ENCODE data around the gene C1QTNF8.

Gene C1QTNF8

DNA sequence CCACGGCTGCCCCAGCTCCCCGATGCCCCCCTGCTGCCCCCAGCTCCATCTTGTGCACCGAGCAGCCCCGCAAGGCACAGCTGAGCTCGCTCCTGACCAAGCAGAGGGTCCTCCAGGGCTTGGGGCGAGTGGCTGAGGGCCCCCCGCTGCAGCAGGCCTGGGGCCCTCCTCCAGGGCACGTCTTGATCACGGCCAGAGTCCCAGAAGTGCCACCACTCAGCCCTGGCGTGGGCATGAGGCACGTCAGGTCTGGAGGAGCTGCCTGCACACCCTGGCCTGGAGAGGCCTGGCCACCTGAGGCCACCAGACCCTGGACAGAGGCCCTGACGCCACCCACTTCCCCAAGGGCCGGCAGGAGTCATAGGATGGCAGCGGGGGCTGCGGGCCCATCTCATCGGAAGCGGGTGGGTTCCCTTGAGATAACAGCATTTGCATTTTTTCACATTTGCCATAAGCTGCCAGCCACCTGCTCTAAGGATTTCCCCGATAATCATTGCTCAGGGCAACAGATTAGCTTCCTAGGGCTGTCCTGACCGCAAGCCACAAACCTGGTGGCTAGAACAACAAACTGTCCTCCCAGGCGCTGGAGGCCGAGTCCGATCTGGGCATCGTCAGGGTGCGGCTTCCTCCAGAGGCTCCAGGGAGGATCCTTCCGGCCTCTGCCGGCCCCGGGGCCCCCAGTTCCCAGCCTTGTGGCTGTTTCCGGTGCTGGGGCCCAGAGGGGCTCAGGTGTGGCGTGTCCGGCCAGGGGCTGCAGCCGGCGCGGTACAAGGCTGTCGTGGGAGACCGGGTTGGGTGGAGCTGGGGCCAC lies 23.9 kb upstream of the C1QTNF8 start:
- Histone ChIP-seq H3K4me3 (ENCODE audit: extremely low read depth, insufficient read depth, low read length, poor library complexity, severe bottlenecking) (no peak overlapping the region), H3K4me1 (ENCODE audit: control insufficient read depth, insufficient read depth, low read length, poor library complexity, severe bottlenecking) (peaks cover 4% of the 10 kb centered on the region), H3K36me3 (ENCODE audit: control insufficient read depth, insufficient read depth, low read length) (no peaks in the 10 kb centered on the region), H3K9me3 (ENCODE audit: control insufficient read depth, low read length) (no peaks in the 10 kb centered on the region), H3K27ac (ENCODE audit: low read depth, low read length, severe bottlenecking) (no peak overlapping the region)
- WGBS, 2 experiments (ENCODE audit: insufficient coverage in 2 of 2), result 93 to 95% methylated on average over 33 to 34 of the region's 35 CpGs

GRCh38 chr16:1119129-1119528 lies 23.1 kb upstream of the C1QTNF8 start:
- H3K4me1 ChIP-seq (ENCODE audit: control insufficient read depth, insufficient read depth, low read length, poor library complexity, severe bottlenecking), result peaks cover 4% of the 10 kb centered on the region
- no peaks in the 10 kb centered on the region for H3K9me3 ChIP-seq (ENCODE audit: control insufficient read depth, low read length)
- no peaks in the 10 kb centered on the region for H3K36me3 ChIP-seq (ENCODE audit: control insufficient read depth, insufficient read depth, low read length)
- H3K4me3 ChIP-seq (ENCODE audit: extremely low read depth, insufficient read depth, low read length, poor library complexity, severe bottlenecking), result no peak overlapping the region
- WGBS, 2 experiments (ENCODE audit: insufficient coverage in 2 of 2), result 92 to 95% methylated on average over 12 to 16 of the region's 19 CpGs
- no peak overlapping the region for H3K27ac ChIP-seq (ENCODE audit: low read depth, low read length, severe bottlenecking)

- 89 to 97% methylated on average over 11 to 19 of the region's 19 CpGs for WGBS, 2 experiments (ENCODE audit: insufficient coverage in 2 of 2)
- Histone ChIP-seq H3K4me1 (ENCODE audit: control insufficient read depth, insufficient read depth, low read length, poor library complexity, severe bottlenecking) (peaks cover 4% of the 10 kb centered on the region), H3K27ac (ENCODE audit: low read depth, low read length, severe bottlenecking) (no peak overlapping the region), H3K36me3 (ENCODE audit: control insufficient read depth, insufficient read depth, low read length) (no peaks in the 10 kb centered on the region), H3K4me3 (ENCODE audit: extremely low read depth, insufficient read depth, low read length, poor library complexity, severe bottlenecking) (no peak overlapping the region), H3K9me3 (ENCODE audit: control insufficient read depth, low read length) (no peaks in the 10 kb centered on the region)
Observed at GRCh38 chr16:1117926-1118325, 21.9 kb upstream of the C1QTNF8 start.

DNA sequence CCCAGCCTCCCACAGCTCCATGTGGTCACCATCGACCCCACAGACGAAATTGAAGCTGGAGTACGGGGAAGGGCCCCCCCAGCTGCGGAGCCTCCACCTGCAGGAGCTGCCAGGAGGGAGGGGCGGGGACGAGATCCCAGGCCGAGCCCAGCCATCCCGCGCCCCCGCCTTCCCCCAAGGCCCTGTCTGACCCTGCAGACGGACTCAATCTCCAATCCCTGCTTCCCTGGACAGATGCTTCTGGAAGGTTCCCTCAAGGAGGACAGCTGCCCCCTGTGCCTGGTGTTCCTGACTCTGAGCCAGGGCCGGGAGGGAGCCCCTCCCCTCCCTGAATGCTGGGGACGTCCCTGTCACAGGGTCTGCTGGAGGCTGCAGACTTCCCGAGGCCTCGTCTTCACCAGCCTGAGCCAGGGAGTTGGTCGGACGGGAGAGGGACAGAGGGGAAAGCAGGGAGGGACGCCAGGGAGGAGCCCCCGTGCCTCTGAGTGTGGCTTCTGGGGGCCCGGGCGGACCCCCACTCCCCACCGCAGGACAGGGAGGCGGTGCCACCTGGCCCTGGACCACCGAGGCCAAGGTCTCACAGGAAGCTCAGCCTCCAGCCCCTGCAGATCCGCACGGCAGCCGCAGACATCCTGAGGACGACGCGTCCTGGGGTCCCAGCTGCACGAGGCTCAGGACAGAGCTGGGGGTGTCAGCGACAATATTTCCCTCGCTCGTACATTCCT lies 21.3 kb upstream of the C1QTNF8 start:
- 87 to 88% methylated on average over 28 to 31 of the region's 34 CpGs for WGBS, 2 experiments (ENCODE audit: insufficient coverage in 2 of 2)
- H3K36me3 ChIP-seq (ENCODE audit: control insufficient read depth, insufficient read depth, low read length), result no peaks in the 10 kb centered on the region
- peaks cover 4% of the 10 kb centered on the region for H3K4me1 ChIP-seq (ENCODE audit: control insufficient read depth, insufficient read depth, low read length, poor library complexity, severe bottlenecking)
- H3K4me3 ChIP-seq (ENCODE audit: extremely low read depth, insufficient read depth, low read length, poor library complexity, severe bottlenecking), result no peak overlapping the region
- no peak overlapping the region for H3K27ac ChIP-seq (ENCODE audit: low read depth, low read length, severe bottlenecking)
- no peaks in the 10 kb centered on the region for H3K9me3 ChIP-seq (ENCODE audit: control insufficient read depth, low read length)

DNA sequence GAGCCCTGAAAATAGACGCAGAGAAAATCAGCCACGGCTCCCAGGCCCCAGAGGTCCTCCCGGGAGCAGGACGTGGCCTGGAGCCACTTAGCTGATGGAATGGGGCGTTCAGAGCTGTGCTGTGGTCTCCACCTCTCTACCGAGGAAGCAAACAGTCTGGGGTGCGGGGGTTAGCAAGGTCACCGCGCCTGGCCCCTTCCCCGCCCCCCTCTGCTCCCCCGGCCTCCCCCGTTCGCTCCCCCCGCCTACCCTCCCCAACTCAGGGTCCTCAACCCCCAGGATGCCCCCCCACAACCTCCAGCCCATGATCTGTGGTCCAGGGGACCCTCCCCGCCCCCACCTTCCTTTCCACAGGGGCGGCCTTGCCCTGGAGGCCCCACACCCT lies 20.6 kb upstream of the C1QTNF8 start:
- H3K4me3 ChIP-seq (ENCODE audit: extremely low read depth, insufficient read depth, low read length, poor library complexity, severe bottlenecking), result no peak overlapping the region
- H3K36me3 ChIP-seq (ENCODE audit: control insufficient read depth, insufficient read depth, low read length), result no peaks in the 10 kb centered on the region
- no peaks in the 10 kb centered on the region for H3K4me1 ChIP-seq (ENCODE audit: control insufficient read depth, insufficient read depth, low read length, poor library complexity, severe bottlenecking)
- no peaks in the 10 kb centered on the region for H3K9me3 ChIP-seq (ENCODE audit: control insufficient read depth, low read length)
- no peak overlapping the region for H3K27ac ChIP-seq (ENCODE audit: low read depth, low read length, severe bottlenecking)
- 88 to 92% methylated on average over 5 to 6 of the region's 16 CpGs for WGBS, 2 experiments (ENCODE audit: insufficient coverage in 2 of 2)

DNA sequence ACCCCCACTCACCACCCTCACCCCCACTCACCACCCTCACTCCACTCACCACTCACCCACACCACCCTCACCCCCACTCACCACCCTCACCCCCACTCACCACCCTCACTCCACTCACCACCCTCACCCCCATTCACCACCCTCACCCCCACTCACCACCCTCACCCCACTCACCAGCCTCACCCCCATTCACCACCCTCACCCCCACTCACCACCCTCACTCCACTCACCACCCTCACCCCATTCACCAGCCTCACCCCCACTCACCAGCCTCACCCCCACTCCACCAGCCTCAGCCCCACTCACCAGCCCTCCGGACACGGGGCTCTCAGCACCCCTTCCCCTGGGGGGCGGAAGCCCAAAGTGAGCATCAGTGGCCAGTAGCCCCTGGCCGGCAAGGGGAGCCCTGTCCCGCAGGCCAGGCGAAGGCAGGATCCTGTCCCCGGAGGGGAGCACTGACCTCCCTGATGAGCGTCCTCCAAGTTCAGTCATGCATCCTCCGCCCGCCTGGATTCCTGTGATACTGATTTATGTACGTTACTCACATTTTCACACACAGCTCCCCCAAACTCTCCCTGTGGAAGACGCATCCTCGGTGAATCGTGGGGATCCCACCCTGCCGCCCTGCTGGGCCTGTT lies 18.0 kb upstream of the C1QTNF8 start:
- Histone ChIP-seq H3K36me3 (ENCODE audit: control insufficient read depth, insufficient read depth, low read length) (no peaks in the 10 kb centered on the region), H3K4me1 (ENCODE audit: control insufficient read depth, insufficient read depth, low read length, poor library complexity, severe bottlenecking) (no peaks in the 10 kb centered on the region), H3K9me3 (ENCODE audit: control insufficient read depth, low read length) (no peaks in the 10 kb centered on the region), H3K4me3 (ENCODE audit: extremely low read depth, insufficient read depth, low read length, poor library complexity, severe bottlenecking) (no peak overlapping the region), H3K27ac (ENCODE audit: low read depth, low read length, severe bottlenecking) (no peak overlapping the region)
- 88% methylated on average over 11 to 13 of the region's 15 CpGs for WGBS, 2 experiments (ENCODE audit: insufficient coverage in 2 of 2)

DNA sequence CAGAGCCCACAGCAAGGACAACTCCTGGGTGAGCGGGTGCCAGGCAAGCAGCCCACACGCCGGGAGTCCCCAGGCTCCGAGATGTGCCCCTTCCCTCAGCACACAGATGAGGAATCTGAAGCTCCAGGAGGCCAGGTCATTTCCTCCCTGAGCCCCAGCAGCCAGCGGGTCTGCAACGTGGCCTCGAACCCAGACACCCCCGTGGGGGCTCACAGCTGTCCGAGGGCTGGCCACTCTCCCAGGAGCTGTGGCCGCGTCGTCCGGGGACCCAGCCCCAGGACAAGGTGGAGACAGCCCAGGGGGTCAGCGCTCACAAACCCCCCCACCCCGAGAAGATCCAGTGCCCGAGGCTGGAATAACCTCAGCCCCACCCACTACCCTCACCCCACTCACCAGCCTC lies 17.4 kb upstream of the C1QTNF8 start:
- no peaks in the 10 kb centered on the region for H3K4me1 ChIP-seq (ENCODE audit: control insufficient read depth, insufficient read depth, low read length, poor library complexity, severe bottlenecking)
- 84 to 95% methylated on average over 9 to 11 of the region's 16 CpGs for WGBS, 2 experiments (ENCODE audit: insufficient coverage in 2 of 2)
- no peak overlapping the region for H3K4me3 ChIP-seq (ENCODE audit: extremely low read depth, insufficient read depth, low read length, poor library complexity, severe bottlenecking)
- H3K36me3 ChIP-seq (ENCODE audit: control insufficient read depth, insufficient read depth, low read length), result no peaks in the 10 kb centered on the region
- no peaks in the 10 kb centered on the region for H3K9me3 ChIP-seq (ENCODE audit: control insufficient read depth, low read length)
- no peak overlapping the region for H3K27ac ChIP-seq (ENCODE audit: low read depth, low read length, severe bottlenecking)

DNA sequence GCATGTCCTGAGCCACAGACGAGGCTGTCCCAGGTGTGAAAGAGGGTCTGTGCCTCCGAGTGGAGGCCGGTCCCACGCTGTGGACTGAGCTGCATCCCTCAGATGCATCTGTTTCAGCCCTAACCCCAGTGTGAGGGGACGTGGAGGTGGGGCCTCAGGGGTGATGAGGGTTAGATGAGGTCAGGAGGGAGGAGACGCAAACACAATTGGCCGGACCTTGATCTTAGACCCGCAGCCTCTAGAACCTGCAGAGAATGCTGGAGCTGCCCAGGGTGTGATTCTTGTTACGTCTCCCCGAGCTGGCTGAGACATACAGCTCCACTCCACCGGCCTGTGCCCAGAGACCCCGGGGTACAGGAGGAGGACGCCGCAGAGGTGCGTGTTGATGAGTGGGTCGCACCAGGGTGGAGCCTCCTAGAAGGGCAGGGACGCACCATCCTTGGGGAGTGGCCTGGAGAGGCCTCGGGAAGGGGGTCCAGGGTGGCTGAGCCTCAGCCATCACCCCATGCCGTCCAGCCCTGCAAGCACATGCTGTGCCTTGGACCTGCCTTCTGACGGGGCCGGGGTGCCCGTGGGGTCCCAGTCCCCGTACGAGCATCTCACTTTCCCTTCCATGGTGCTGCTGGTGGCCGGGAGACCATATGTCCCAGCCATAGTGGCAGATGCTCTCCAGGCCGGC lies 16.6 kb upstream of the C1QTNF8 start:
- Histone ChIP-seq H3K36me3 (ENCODE audit: control insufficient read depth, insufficient read depth, low read length) (no peaks in the 10 kb centered on the region), H3K27ac (ENCODE audit: low read depth, low read length, severe bottlenecking) (no peak overlapping the region), H3K9me3 (ENCODE audit: control insufficient read depth, low read length) (no peaks in the 10 kb centered on the region), H3K4me1 (ENCODE audit: control insufficient read depth, insufficient read depth, low read length, poor library complexity, severe bottlenecking) (no peaks in the 10 kb centered on the region), H3K4me3 (ENCODE audit: extremely low read depth, insufficient read depth, low read length, poor library complexity, severe bottlenecking) (no peak overlapping the region)
- 82 to 84% methylated on average over 23 to 26 of the region's 26 CpGs for WGBS, 2 experiments (ENCODE audit: insufficient coverage in 2 of 2)

DNA sequence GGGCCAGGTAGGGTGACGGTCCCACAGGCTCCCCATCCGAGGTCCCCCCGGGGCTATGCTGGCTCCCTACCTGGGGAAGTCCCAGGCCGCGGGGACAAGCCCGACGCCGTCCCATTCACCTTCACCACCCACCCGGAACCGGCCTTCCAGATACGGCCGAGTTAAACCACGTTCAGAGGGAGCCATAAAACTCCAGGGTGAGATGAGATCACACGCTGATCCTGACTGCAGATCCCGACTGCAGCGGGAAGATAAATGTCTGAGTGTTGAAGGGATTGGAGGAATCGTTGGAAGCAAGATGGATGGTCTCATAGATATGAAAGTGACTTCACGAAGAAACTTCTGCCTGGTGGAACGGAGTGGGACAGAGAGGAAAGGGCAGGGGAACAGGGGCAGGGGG lies 13.6 kb upstream of the C1QTNF8 start:
- Histone ChIP-seq H3K27ac (ENCODE audit: low read depth, low read length, severe bottlenecking) (no peak overlapping the region), H3K4me3 (ENCODE audit: extremely low read depth, insufficient read depth, low read length, poor library complexity, severe bottlenecking) (no peak overlapping the region), H3K36me3 (ENCODE audit: control insufficient read depth, insufficient read depth, low read length) (no peaks in the 10 kb centered on the region), H3K9me3 (ENCODE audit: control insufficient read depth, low read length) (no peaks in the 10 kb centered on the region), H3K4me1 (ENCODE audit: control insufficient read depth, insufficient read depth, low read length, poor library complexity, severe bottlenecking) (no peaks in the 10 kb centered on the region)
- 84 to 91% methylated on average over 16 to 19 of the region's 19 CpGs for WGBS, 2 experiments (ENCODE audit: insufficient coverage in 2 of 2)

- H3K27ac ChIP-seq (ENCODE audit: low read depth, low read length, severe bottlenecking), result no peak overlapping the region
- WGBS, 2 experiments (ENCODE audit: insufficient coverage in 2 of 2), result 70 to 73% methylated on average over 36 to 39 of the region's 42 CpGs
- H3K9me3 ChIP-seq (ENCODE audit: control insufficient read depth, low read length), result no peaks in the 10 kb centered on the region
- H3K36me3 ChIP-seq (ENCODE audit: control insufficient read depth, insufficient read depth, low read length), result no peaks in the 10 kb centered on the region
- peaks cover 3% of the 10 kb centered on the region for H3K4me1 ChIP-seq (ENCODE audit: control insufficient read depth, insufficient read depth, low read length, poor library complexity, severe bottlenecking)
- H3K4me3 ChIP-seq (ENCODE audit: extremely low read depth, insufficient read depth, low read length, poor library complexity, severe bottlenecking), result no peak overlapping the region
Observed at GRCh38 chr16:1108299-1109252, 12.5 kb upstream of the C1QTNF8 start.
